Activated CD4-positive, alpha-beta memory T cell treated with anti-CD3 and anti-CD28 coated beads, Interleukin-2, amount 10 ng/mL, durations not matched to agents 7 days and 5 days (primary cell): ENCODE measurements around the gene PRKN. TPM values are rescaled to one million over a fixed set of nuclear protein-coding genes. Genes with fewer than 3 reads are reported as not detected.

Source experiments
- CTCF ChIA-PET: fragments of 350-600 bp; sonication (Branson Sonifier 250); formaldehyde crosslinking; loops from one replicate; lab custom pipeline; 2021; ENCODE audit warnings: antibody characterized with exemption, inconsistent platforms; lab: Charles Lee
- POLR2A ChIA-PET: fragments of 350-600 bp; sonication (Branson Sonifier 250); formaldehyde crosslinking; loops from one replicate; lab custom pipeline; 2021; ENCODE audit warnings: antibody characterized with exemption; lab: Charles Lee
- DNase-seq: peaks from one replicate; pipeline ENCODE4 v3.0.0-alpha.2; 2020
- H3K27ac Mint-ChIP-seq: one replicate; pipeline ENCODE4 v1.8.0; 2021; ENCODE audit warnings: mild to moderate bottlenecking, mixed read lengths
- H3K27me3 Mint-ChIP-seq: one replicate; pipeline ENCODE4 v1.8.0; 2021; ENCODE audit warnings: mixed read lengths
- H3K36me3 Mint-ChIP-seq: one replicate; pipeline ENCODE4 v1.8.0; 2021; ENCODE audit warnings: low read depth, mixed read lengths
- H3K4me1 Mint-ChIP-seq: one replicate; pipeline ENCODE4 v1.8.0; 2021; ENCODE audit warnings: mixed read lengths
- H3K4me3 Mint-ChIP-seq: one replicate; pipeline ENCODE4 v1.8.0; 2021; ENCODE audit warnings: mild to moderate bottlenecking, mixed read lengths
- H3K9me3 Mint-ChIP-seq: one replicate; pipeline ENCODE4 v1.8.0; 2021; ENCODE audit warnings: mixed read lengths
- total RNA-seq, 2 experiments: library from RNA; stranded (reverse); gene quantifications; one replicate each; pipeline ENCODE4 v1.2.3, GENCODE V29; 2021

PRKN gene
- total RNA-seq, 2 experiments from 2014 or later: 0.13 to 0.43 TPM

DNA sequence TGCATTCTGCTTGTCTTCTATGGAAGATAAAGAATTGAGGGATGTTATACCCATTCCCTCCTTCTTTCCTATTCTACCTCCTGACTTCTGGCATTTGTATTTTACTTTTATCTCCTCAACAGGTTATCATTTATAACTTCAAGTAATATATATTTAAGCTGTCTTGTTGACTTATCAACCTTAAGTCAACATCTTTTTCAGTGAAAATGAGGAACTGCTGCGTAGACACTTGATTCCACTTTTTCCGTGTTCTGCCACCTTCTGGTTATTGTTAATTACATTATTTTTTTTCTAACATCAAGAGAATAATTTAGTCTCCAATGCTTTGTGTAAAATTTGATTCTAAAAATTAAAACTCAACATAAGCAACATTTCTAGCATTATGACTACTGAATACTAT, 107.5 kb downstream of the PRKN start:
- no peak overlapping the region for H3K27ac Mint-ChIP-seq
- DNase-seq: no peak
- no peaks in the 10 kb centered on the region for H3K27me3 Mint-ChIP-seq
- ChIA-PET CTCF (no interaction called here), POLR2A (no interaction called here)
- no peak overlapping the region for H3K4me3 Mint-ChIP-seq
- H3K4me1 Mint-ChIP-seq: no peaks in the 10 kb centered on the region
- no peaks in the 10 kb centered on the region for H3K36me3 Mint-ChIP-seq
- H3K9me3 Mint-ChIP-seq: no peaks in the 10 kb centered on the region

GRCh38 chr6:162618448-162619002, 109.0 kb downstream of the PRKN start:
- Mint-ChIP-seq H3K4me1 (no peaks in the 10 kb centered on the region), H3K36me3 (no peaks in the 10 kb centered on the region), H3K4me3 (no peak overlapping the region), H3K27ac (no peak overlapping the region), H3K9me3 (no peaks in the 10 kb centered on the region), H3K27me3 (no peaks in the 10 kb centered on the region)
- DNase-seq: no peak
- ChIA-PET POLR2A (no interaction called here), CTCF (no interaction called here)

DNA sequence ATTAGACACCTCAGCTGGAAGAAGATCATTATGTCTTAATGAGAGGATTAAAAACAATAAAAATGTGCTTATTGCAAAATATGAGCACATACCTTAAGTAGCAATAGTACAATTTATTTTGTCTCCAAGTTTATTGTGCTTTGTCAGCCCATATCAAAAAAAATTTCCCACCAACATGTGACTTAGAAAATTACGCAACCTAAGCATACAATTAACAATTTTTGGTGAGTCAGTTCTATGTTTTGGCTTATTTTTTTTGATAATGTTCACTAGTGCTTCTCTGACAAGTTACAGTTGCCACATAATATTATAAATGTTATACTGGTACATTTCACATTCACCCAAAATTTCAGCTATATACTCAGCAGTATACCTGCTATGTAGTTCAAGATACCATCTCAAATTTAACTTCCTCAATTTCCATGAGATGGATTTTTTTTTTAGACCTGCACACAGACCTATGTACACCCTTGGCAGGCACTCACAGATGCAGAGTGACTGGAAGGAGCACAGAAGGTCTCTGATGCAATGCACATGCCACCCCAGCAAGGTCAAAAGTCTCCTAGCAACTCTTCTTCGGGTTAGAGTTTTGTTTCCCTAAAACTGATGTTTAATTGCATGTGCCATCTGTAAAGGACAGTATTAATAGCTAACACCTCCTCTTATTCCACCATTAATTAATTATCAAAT, 112.4 kb downstream of the PRKN start:
- no peak overlapping the region for H3K27ac Mint-ChIP-seq
- H3K4me1 Mint-ChIP-seq: no peaks in the 10 kb centered on the region
- POLR2A ChIA-PET: no interaction called here
- no peak for DNase-seq
- no peaks in the 10 kb centered on the region for H3K27me3 Mint-ChIP-seq
- H3K36me3 Mint-ChIP-seq: no peaks in the 10 kb centered on the region
- no peaks in the 10 kb centered on the region for H3K9me3 Mint-ChIP-seq
- H3K4me3 Mint-ChIP-seq: no peak overlapping the region
- CTCF ChIA-PET: no interaction called here

- H3K9me3 Mint-ChIP-seq: no peaks in the 10 kb centered on the region
- ChIA-PET CTCF (no interaction called here), POLR2A (no interaction called here)
- no peaks in the 10 kb centered on the region for H3K36me3 Mint-ChIP-seq
- DNase-seq: no peak
- no peaks in the 10 kb centered on the region for H3K4me1 Mint-ChIP-seq
- no peaks in the 10 kb centered on the region for H3K27me3 Mint-ChIP-seq
- H3K27ac Mint-ChIP-seq: no peak overlapping the region
- H3K4me3 Mint-ChIP-seq: no peak overlapping the region
Observed at GRCh38 chr6:162613310-162613709, 114.3 kb downstream of the PRKN start.

GRCh38 chr6:162612613-162613012, 115.0 kb downstream of the PRKN start:
- ChIA-PET CTCF (no interaction called here), POLR2A (no interaction called here)
- Mint-ChIP-seq H3K4me1 (no peaks in the 10 kb centered on the region), H3K27ac (no peak overlapping the region), H3K36me3 (no peaks in the 10 kb centered on the region), H3K9me3 (no peaks in the 10 kb centered on the region), H3K4me3 (no peak overlapping the region), H3K27me3 (no peaks in the 10 kb centered on the region)
- DNase-seq: no peak

- CTCF ChIA-PET: no interaction called here
- DNase-seq: no peak
- Mint-ChIP-seq H3K4me3 (no peak overlapping the region), H3K9me3 (no peaks in the 10 kb centered on the region), H3K4me1 (no peaks in the 10 kb centered on the region), H3K27me3 (no peaks in the 10 kb centered on the region), H3K36me3 (no peaks in the 10 kb centered on the region), H3K27ac (no peak overlapping the region)
- POLR2A ChIA-PET: no interaction called here
Observed at GRCh38 chr6:162610351-162610750, 117.2 kb downstream of the PRKN start.

DNA sequence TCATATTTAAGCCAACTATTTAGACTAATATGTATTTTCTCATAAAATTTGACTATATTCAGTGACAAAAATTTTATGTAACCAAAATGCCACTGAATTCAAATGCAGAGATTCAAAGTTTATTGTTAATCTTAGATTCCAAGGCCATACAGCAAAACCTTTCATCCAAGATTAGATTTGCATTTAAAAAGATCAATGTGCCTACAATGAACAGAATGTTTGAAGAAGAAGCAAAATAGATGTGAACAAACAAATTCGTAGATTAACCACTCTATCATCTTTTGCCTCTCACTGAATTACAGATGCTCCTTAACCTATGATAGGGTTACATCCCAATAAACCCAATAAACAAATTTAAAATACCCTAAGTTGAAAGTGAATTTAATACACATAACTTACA, 121.7 kb downstream of the PRKN start:
- ChIA-PET CTCF (no interaction called here), POLR2A (no interaction called here)
- H3K27ac Mint-ChIP-seq: no peak overlapping the region
- H3K4me1 Mint-ChIP-seq: no peaks in the 10 kb centered on the region
- H3K36me3 Mint-ChIP-seq: no peaks in the 10 kb centered on the region
- H3K27me3 Mint-ChIP-seq: no peaks in the 10 kb centered on the region
- no peak for DNase-seq
- H3K4me3 Mint-ChIP-seq: no peak overlapping the region
- H3K9me3 Mint-ChIP-seq: no peaks in the 10 kb centered on the region

GRCh38 chr6:162603231-162604015, 124.1 kb downstream of the PRKN start:
- H3K4me1 Mint-ChIP-seq: no peaks in the 10 kb centered on the region
- no peak overlapping the region for H3K27ac Mint-ChIP-seq
- no peaks in the 10 kb centered on the region for H3K27me3 Mint-ChIP-seq
- no peaks in the 10 kb centered on the region for H3K9me3 Mint-ChIP-seq
- ChIA-PET POLR2A (no interaction called here), CTCF (no interaction called here)
- no peak overlapping the region for H3K4me3 Mint-ChIP-seq
- no peaks in the 10 kb centered on the region for H3K36me3 Mint-ChIP-seq
- no peak for DNase-seq

DNA sequence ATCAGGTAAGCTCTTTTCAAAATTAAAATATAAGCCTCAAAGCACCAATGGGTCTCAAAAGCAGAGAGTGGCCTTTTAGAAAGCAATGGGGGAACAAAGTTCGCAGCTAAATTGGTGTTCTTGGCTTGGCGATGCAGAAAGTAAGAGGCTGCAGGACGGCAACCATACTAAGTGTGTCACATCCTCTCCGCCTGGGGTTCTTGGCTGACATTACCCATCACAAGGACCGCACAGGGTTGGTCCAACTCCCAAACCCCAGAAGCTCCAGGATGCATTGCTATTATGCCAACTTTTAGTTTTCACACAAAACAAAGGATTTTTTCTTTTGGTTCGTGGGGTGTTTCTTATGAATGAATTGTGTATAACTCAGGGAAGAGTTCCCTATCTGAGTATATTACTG, 124.8 kb downstream of the PRKN start:
- DNase-seq: no peak
- ChIA-PET CTCF (no interaction called here), POLR2A (no interaction called here)
- H3K4me3 Mint-ChIP-seq: no peak overlapping the region
- no peaks in the 10 kb centered on the region for H3K36me3 Mint-ChIP-seq
- H3K27ac Mint-ChIP-seq: no peak overlapping the region
- no peaks in the 10 kb centered on the region for H3K4me1 Mint-ChIP-seq
- no peaks in the 10 kb centered on the region for H3K9me3 Mint-ChIP-seq
- H3K27me3 Mint-ChIP-seq: no peaks in the 10 kb centered on the region

GRCh38 chr6:162596676-162597075, 130.9 kb downstream of the PRKN start:
- Mint-ChIP-seq H3K4me1 (no peaks in the 10 kb centered on the region), H3K27ac (no peak overlapping the region), H3K27me3 (no peaks in the 10 kb centered on the region), H3K36me3 (no peaks in the 10 kb centered on the region), H3K9me3 (no peaks in the 10 kb centered on the region), H3K4me3 (no peak overlapping the region)
- no peak for DNase-seq
- ChIA-PET CTCF (no interaction called here), POLR2A (no interaction called here)

DNA sequence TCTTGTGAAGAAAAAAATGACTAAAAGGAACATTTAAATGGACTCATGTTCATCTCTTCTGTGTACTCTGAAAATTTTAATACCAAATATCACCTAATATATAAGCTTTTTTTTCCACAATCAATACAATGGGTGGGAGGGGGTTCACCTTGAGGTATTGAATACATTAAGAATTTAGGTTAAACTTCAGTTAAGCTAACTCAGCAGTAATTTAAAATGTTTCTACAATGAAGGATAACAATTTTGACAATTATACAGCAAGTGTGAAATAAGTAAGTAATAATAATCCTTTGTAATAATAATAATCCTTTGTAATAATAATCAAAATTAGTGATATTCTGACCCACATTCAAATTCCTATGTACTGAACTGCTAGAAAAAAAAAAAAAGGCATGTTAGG, 136.0 kb downstream of the PRKN start:
- Mint-ChIP-seq H3K27ac (no peak overlapping the region), H3K36me3 (no peaks in the 10 kb centered on the region), H3K9me3 (no peaks in the 10 kb centered on the region), H3K4me1 (no peaks in the 10 kb centered on the region), H3K4me3 (no peak overlapping the region), H3K27me3 (no peaks in the 10 kb centered on the region)
- DNase-seq: no peak
- ChIA-PET CTCF (no interaction called here), POLR2A (no interaction called here)

- no peak overlapping the region for H3K4me3 Mint-ChIP-seq
- H3K9me3 Mint-ChIP-seq: no peaks in the 10 kb centered on the region
- CTCF ChIA-PET: no interaction called here
- H3K27me3 Mint-ChIP-seq: no peaks in the 10 kb centered on the region
- no peaks in the 10 kb centered on the region for H3K36me3 Mint-ChIP-seq
- DNase-seq: no peak
- no peaks in the 10 kb centered on the region for H3K4me1 Mint-ChIP-seq
- POLR2A ChIA-PET: no interaction called here
- no peak overlapping the region for H3K27ac Mint-ChIP-seq
Observed at GRCh38 chr6:162581988-162582780, 145.4 kb downstream of the PRKN start.

DNA sequence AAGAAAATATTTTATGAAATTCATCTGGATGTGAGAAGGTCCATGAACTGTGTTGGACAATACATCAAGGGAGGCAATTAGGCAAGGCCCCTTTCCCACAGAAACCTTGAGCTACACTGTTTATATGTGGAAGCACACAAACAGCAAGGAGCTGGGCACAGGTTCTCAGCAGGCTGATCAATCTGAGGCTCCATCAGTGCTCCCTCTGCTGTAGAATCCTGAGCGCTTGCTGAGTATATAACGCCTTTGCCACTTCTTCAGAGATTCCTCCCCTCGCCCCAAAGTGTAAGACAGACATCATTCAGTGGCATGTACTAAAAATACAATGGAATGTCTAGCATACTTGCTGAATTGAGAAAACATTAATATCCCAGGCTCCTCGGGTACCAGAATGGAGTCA, 146.9 kb downstream of the PRKN start:
- no peak for DNase-seq
- Mint-ChIP-seq H3K27ac (no peak overlapping the region), H3K27me3 (no peaks in the 10 kb centered on the region), H3K4me3 (no peak overlapping the region), H3K36me3 (no peaks in the 10 kb centered on the region), H3K4me1 (no peaks in the 10 kb centered on the region), H3K9me3 (no peaks in the 10 kb centered on the region)
- ChIA-PET POLR2A (no interaction called here), CTCF (no interaction called here)
